ENCODE measurements around the gene ANKRD40. TPM values are rescaled to one million over a fixed set of nuclear protein-coding genes. Genes with fewer than 3 reads are reported as not detected.

The ANKRD40 gene
- total RNA-seq, result 28.4 and 30.6 TPM in 2 replicates

GRCh38 chr17:50707289-50708049 lies at the start of gene ANKRD40:
Gene ANKRD40, minus strand, starts transcription at chr17:50707914. Its CDS starts 260 bp downstream, at chr17:50707654.

GRCh38 chr17:50719144-50719923 lies 11.6 kb upstream of the ANKRD40 start, which contains the start of gene LUC7L3:
Gene LUC7L3, plus strand, starts transcription at chr17:50719603. Its CDS starts 130 bp downstream, at chr17:50719733.

Other genes starting within 250 kb of the ANKRD40 start
- not detected in 2 replicates for gene CHAD, start 239.0 kb downstream of the ANKRD40 start, total RNA-seq
- gene RSAD1, start 229.1 kb downstream of the ANKRD40 start, total RNA-seq, result 13.8 and 25.9 TPM in 2 replicates
- 1.6 and 1.7 TPM in 2 replicates for gene MYCBPAP, start 199.5 kb downstream of the ANKRD40 start, total RNA-seq
- 0.07 TPM in 1 of 2 replicates, not detected in the other for gene EPN3, start 175.2 kb downstream of the ANKRD40 start, total RNA-seq
- 57.2 and 57.9 TPM in 2 replicates for gene SPATA20, start 160.7 kb downstream of the ANKRD40 start, total RNA-seq
- gene CACNA1G, start 147.2 kb downstream of the ANKRD40 start, total RNA-seq, result 0.59 and 0.65 TPM in 2 replicates
- gene ABCC3, start 73.0 kb downstream of the ANKRD40 start, total RNA-seq, result 18.2 and 29.7 TPM in 2 replicates
- gene LUC7L3, start 11.7 kb upstream of the ANKRD40 start, total RNA-seq, result 18.5 and 20.4 TPM in 2 replicates
- not detected in 2 replicates for gene ANKRD40CL, start 59.6 kb upstream of the ANKRD40 start, total RNA-seq
- gene WFIKKN2, start 127.7 kb upstream of the ANKRD40 start, total RNA-seq, result 0.07 TPM in 2 replicates
- 15.4 and 19.0 TPM in 2 replicates for gene TOB1, start 158.4 kb upstream of the ANKRD40 start, total RNA-seq